Measurements from ENCODE around the gene RALGAPA2.
A peak's percentile ranks its signal among the peaks of the same experiment; 100 is the strongest.

Gene RALGAPA2

DNA sequence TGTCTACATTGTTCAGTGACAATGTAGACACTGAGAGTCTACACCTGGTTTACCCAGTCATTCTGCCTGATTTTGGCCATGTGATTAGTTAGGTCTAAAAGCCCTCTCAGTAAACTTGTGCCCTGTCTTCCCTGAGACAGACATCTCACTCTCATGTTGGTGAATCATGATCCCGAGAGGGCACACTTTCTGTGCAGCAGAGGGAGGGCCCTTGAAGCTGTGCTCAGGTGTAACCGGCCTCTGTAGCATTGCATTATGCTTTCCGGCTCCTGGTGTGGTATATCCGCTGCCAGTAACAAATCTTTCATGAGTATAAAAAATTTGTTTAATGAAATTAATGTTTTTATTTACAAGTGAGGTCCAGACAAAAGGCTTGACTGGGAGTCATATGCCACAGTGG lies 85.0 kb downstream of the RALGAPA2 start:
- FAIRE-seq = no peak

DNA sequence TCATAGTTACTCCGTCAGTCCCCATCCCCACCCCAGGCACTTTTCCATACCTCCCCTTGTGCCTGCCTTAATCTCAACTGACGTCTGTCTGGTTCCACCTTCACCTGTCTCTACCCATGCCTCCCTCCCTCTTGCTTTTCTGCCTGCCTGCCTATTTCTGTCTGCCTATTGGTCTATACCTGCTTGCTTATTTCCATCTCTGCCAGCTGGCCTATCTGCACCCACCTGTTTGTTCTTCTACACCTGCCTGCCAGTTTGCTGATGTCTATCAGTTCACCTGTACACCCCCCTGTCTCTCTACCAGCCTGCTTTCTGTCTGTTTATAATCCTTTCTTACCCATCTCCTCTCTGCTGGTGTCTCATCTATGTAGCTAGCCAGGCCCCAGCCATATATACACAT lies 87.5 kb downstream of the RALGAPA2 start:
- no peak for FAIRE-seq

- FAIRE-seq = no peak
Measured at GRCh38 chr20:20621195-20621594, 91.2 kb downstream of the RALGAPA2 start.

DNA sequence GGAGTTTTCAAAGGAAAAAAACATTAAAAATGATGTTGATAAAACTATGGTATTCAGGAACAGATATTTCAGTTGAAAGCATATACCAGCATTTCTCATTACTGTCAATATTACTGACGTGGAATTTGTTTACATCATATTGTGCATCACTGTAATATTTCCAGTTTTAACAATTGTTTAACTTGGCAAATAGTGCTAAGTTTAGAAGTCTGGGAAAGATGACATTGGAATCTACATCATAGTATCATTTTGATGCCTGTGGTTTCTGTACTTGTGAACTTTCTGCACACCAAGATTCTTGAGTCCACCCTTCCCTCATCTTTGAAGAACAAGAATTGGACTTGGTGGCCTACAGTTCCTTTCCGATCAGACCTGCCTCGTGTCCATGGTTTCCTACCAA lies 98.1 kb downstream of the RALGAPA2 start:
- FAIRE-seq = no peak

- FAIRE-seq = no peak
Measured at GRCh38 chr20:20612251-20612650, 100.2 kb downstream of the RALGAPA2 start.

GRCh38 chr20:20611167-20611566 lies 101.3 kb downstream of the RALGAPA2 start:
- no peak for FAIRE-seq

GRCh38 chr20:20609522-20609921 lies 102.9 kb downstream of the RALGAPA2 start:
- no peak for FAIRE-seq

- no peak for FAIRE-seq
Measured at GRCh38 chr20:20608641-20609040, 103.8 kb downstream of the RALGAPA2 start.

DNA sequence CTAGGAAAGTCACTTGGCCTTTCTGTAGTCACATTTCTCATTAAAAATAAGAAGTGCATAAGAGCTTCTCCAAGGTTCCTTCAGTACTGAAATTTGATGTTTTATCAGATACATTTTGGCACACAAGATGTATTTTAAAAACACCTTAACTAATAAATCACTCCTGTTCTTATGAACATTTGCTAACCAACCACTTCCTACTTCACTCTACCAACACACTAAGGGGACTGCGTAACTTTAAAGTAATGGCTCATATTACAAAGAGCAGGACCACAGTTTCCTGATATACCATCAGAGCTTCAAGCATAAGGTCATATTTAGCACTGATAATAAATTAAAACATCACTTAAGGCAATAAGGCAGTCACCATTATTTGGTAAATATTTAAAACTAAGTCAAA lies 104.4 kb downstream of the RALGAPA2 start:
- FAIRE-seq = no peak

DNA sequence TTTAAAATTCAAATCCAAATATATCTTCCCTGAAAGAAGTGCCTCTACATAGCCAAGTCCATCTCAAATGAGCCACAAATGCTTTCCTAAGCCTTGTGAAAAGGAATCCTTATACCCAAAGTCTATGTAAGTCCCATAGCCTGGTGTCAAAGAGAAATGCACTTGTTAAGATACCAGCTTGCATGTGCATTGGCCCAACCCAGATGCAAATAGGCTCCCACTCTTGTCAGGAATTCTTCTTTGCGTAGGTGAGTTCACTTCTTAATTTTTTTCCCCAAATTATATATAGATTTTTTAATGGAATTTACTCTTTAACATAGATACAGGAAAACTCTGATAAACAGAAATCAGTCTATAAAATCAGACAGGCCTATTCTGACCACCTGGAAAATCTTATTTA lies 105.6 kb downstream of the RALGAPA2 start:
- FAIRE-seq = no peak

DNA sequence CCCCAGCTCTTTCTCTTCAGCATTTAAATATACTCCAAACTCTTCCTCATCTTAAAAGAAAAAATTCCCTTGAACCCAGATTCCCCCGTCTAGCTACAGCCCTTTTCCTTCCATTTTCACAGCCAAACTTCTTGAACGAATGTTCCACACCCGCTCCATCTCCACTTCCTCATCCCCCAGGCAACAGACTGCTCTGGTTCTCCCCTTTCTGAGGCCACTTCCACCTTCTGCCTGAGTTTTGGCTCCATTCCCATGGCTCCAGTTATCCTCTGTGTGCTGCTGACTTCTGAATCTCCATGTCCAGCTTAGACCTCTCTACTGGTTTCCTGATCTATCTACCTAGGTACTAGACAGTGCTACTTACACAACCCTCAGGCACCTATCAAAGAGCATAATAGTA lies 106.4 kb downstream of the RALGAPA2 start:
- no peak for FAIRE-seq

DNA sequence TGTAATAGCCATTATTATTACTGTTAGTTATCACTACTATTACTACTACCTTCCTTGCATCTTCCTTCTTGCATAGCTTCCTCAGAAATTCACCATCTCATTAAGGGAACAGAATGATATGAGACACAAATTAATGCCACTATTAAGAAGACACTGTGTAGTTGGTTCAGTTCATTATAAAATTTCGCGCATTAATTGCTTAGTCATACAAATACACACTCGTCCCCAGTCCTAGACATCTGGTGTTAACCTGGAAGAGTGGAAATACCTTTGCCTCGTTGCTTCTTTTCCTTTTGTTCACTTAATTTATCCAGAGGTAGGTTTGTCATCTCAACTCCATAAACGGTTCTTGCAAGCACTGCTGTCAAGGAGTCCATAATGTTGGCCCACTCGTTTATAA lies 107.5 kb downstream of the RALGAPA2 start:
- FAIRE-seq = no peak

DNA sequence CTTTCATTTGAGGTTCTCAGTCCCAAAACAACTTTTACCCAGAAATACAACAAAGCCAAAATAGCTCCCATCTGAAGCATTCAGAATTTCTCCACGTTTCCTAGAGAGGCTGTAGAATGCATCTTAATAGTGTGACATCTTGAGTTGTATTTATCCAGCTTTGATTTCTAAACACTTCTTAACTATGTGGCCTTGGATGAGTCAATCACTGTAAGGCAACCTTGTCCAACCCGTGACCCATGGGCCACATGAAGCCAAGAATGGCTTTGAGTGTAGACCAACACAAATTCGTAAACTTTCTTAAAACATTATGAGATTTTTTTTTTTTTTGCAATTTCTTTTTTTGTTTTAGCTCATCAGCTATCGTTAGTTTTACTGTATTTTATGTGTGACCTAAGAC lies 108.1 kb downstream of the RALGAPA2 start:
- no peak for FAIRE-seq

DNA sequence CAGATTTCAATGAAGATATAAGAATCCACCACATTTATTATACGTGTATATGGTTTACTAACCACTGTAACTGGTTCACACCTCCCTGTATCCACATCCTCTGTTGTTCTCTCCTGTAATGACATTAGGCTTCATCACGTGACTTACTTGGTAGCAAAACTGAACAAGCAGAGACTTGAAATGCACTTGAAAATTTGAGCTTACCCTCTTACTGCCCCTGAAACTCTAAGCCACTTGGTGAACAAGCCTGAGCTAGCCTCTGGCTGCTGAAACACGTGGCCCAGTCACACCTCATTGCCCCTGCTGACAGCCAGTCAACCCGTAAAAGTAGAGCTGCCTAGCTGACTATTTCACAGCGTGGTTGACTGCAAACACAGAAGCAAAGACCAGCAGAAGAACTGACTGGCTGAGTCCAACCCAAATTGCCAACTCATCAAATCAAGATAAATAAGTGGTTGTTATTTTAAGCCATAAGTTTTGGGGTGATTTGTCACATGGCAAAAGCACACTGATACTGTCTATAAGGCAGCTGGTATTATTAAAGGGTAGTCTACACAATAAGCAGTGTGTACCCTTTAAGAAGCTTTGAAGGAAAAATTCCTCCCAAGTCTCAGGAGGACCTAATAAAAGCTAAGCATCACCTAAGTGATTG lies 109.0 kb downstream of the RALGAPA2 start:
- FAIRE-seq = no peak

- no peak for FAIRE-seq
Measured at GRCh38 chr20:20597966-20598365, 114.5 kb downstream of the RALGAPA2 start.

- peak; percentile 98 for FAIRE-seq
Measured at GRCh38 chr20:20594171-20594530, 118.3 kb downstream of the RALGAPA2 start.

DNA sequence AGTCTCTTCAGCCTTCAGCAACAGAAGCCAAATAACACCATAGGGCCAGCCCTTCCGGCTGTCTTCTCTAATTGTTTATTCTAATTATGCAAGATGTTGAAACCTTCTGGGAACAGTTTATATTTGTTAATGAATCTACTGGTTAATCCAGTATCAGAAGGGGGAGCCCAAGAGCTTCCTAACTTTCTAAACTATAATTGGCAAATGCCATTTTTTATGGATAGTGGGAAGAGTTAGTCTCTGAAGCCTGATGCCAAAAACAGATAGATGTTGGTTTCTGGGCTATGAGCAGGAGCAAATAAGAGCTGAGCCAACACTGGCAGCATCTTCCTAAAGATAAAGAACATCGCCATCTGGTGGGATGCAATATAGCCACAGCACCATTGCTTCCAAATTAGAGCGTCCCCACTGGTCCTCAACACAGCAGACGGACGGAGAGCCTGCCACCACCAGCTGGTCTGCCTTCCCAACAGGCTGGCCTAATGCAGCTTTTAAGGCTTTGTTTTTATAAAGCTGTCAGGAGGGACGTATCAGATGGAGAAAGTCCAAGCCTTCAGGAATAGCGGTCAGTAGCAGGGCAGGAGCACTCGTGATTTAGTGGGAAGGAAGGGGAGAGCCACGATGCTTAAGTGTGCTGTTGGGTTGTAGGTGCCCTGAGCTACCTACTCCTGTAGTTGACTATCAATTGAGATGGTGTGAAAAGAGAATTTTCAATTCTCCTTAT lies 118.8 kb downstream of the RALGAPA2 start:
- FAIRE-seq = peak; percentile 14

GRCh38 chr20:20585146-20585545 lies 127.3 kb downstream of the RALGAPA2 start:
- FAIRE-seq = no peak

DNA sequence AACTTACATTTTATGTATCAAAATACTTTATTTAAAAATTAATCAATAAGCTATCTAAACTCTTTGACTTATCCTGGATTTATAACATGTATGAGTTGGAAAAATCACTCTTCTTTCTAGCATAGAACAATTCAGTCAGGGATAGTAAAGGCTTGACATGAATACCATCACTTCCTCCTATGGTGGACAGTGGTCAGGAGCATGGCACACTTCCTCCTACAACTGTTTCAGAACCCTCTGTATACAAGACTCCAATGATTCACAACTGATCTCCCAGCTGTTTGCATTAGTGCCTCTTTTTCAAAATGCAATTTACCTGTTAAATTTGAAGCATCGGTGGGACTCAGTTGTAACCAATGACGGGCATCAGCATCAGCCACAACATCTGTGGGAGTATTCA lies 129.7 kb downstream of the RALGAPA2 start:
- FAIRE-seq = no peak

DNA sequence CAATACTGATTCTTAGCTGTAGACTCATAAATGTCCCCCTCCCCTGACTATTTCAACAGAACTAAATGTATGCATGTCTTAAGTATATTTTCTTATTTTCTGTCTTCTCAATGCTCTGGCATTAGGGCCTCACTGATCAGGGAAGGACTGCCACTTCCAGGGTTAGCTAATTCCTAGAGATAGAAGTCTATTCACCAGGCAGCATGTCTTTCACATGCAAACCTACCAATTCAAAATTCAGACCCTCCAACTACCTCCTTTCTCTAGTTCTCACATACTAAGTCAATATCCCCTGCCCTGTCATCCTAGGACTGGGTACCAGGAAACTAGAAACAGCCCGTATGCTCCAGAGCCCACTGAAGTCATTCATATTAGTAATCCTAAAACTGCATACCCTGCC lies 132.3 kb downstream of the RALGAPA2 start:
- no peak for FAIRE-seq

- no peak for FAIRE-seq
Measured at GRCh38 chr20:20578838-20579237, 133.6 kb downstream of the RALGAPA2 start.

DNA sequence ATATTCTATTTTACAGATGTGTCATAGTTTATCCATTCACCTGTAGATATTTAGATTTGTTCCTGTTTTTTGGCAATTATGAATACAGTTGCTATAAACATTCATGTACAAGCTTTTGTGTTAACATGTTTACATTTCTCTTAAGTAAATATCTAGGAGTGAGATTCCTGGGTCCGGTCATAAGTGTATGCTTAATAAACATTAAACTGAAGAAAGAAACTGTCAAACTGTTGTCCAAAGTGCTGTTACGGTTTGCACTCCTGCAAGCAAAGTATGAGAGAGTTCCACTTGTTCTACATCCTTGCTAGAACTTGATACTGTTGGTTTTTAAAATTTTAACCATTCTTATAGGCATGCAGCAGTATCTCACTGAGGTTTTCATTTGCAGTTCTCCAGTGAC lies 138.6 kb downstream of the RALGAPA2 start:
- no peak for FAIRE-seq

- FAIRE-seq = no peak
Measured at GRCh38 chr20:20571068-20571780, 141.2 kb downstream of the RALGAPA2 start.

DNA sequence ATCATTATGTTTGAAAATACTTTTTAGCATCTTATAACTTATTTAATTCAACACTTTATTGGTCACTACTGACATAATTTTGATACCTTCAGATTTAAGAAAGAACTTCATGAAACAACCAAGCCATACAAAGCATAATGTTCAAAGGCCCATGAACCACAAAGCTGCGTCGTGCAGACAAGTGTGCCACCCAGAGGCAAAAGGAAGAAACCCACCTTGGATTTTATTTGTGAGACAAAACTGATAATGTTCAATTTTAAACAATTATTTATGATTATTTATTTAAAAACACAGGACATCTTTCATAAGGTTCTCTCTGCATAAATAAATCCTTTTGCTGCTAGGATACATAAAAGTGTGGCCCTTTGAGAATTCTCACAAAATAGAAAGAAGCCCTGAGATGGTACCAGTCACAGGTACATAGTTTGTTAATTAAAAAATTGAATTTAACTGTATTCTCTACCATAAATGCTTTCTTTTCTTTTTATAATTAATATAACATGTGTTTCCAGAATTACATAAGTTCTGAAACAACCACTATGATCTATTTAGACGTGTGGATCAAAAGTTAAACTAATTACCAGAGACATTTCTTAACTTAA lies 143.7 kb downstream of the RALGAPA2 start:
- peak; percentile 97 for FAIRE-seq
